ENCODE measurements around the gene NCBP2.

- TF ChIP-seq CTCF (conservative IDR thresholded peaks at IDR 0.05; ENCODE audit: low read depth, low read length) (no peak), EZH2 (IDR thresholded peaks at IDR 0.05; ENCODE audit: low read length, unreplicated experiment) (no peak), EZH2phosphoT487 (IDR thresholded peaks at IDR 0.05; ENCODE audit: borderline replicate concordance, low read length) (no peak)
Observed at GRCh38 chr3:196976941-196977340, 34.6 kb upstream of the NCBP2 start.
